Measurements from ENCODE around the gene CRYBG1.

DNA sequence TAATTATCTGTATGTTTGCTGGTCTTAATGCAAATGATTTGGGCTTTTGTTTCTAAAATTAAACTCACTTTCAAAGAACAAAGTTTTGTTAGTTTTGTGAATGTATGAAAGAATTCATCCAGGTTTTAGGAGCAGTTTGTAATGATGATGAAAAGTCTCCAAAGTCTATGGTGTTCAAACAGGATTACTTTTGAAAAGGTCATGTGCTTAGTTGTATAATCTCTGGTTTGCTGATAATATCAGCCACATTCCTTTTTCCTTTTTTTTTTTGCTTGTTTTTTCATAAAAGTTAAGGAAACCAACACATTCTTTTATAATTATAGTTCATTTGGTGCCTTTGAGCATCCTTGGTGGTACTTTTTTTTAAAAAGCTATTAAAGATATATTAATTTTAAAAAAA lies 179.9 kb downstream of the CRYBG1 start:
- TF ChIP-seq CTCF (conservative IDR thresholded peaks at IDR 0.05) (no peak), ZFX (IDR thresholded peaks at IDR 0.05) (no peak)
